Stimulated activated CD8-positive, alpha-beta memory T cell treated with anti-CD3 and anti-CD28 coated beads, Interleukin-15, amount 100 ng/mL, for 48 hours (primary cell): Measurements from ENCODE around the gene FEM1A.
"Not testable (repeated sequence)": the region's sequence is repeated elsewhere in the genome, so short reads cannot be mapped to it uniquely, and the experiment has no call there.

Experiments
- DNase-seq, 2 donors: peaks; one replicate each; pipeline ENCODE4 v3.0.0-alpha.2; 2020; ENCODE audit warnings: low read depth in 2 of 2

The FEM1A gene

DNA sequence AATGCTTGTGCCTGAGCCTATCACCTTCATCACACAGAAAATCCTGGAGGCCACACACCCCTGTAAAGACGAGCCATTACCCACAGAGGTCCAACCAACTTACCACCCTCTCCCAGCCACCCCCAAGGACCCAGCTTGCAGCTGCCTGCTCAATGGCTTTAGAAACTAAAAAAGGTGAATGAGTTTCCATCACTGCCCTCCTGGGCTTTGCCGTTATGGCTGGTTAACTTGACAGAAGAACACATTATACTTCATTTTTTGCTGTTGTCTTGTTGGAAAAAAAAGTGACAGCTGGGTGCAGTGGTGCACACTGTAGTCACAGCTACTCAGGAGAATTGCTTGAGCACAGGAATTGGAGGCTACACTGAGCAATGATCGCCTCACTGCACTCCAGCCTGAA lies 17.4 kb upstream of the FEM1A start:
- DNase-seq: no peak

DNA sequence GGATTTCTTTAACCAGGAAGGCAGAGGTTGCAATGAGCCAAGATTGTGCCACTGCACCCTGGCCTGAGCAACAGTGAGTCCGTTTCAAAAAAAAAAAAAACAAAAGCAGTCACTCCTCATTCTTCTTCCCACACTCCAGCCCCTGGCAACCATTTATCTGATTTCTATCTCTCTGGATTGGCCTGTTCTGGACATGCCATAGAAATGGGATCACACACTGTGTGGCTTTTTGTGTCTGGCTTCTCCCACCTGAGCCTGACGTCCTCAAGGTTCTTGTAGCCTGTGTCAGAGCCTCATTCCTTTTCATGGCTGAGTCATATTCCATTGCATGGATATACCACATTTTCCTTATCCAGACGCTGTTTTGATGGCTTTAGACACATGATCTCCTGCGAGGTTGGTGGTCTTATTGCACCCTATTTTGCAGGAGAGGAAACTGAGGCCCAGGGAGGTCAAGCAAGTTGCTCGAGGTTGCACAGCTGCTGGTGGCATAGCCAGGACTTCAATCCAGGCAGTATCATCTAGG lies 15.8 kb upstream of the FEM1A start:
- no peak for DNase-seq

DNA sequence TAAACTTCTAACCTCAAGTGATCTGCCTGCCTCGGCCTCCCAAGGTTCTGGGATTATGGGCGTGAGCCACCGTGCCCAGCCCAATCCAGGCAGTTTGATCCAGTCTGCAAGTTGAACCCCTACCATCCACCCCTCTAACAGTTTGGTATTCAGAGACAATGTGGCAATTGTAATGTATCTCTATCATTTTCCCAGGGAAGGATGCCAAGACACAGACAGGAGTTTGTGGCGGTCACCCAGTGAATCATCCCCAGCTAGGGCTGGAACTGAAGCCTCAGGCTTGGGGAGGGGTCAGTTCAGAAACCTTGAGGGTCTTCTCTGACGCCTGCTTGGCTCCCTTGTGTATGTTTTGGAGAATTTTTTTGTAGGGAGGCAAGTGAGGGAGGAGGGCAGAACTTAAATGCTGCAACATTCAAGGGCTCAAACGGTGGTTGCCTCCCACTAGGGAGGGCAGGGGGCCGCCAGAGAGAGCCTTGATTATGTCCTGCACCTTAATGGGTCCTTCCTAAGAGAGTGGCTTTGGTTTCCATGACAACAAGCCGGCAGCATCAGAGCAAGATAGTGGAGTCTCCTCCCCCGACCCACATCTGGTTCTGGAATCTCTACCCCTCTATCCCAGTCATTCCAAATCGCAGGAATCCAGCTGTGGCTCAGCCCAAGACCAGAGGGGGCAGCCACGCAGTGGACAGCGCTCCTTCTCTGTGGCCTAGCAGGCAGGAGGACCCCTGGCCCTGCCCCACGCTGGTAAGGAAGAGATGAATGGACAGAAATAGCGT lies 14.9 kb upstream of the FEM1A start:
- DNase-seq: no peak

DNA sequence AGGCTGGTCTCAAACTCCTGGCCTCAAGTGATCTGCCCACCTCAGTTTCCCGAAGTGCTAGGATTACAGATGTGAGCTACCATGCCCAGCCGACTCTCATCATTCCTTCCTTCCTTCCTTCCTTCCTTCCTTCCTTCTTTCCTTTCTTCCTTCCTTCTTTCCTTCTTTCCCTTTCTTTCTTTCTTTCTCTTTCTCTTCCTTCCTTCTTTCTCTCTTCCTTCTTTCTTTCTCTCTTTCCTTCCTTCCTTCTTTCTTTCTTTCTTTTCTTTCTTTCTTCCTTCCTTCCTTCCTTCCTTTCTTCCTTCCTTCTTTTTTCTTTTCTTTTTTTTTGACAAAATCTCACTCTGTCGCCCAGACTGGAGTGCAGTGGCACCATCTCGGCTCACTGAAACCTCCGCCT lies 13.4 kb upstream of the FEM1A start:
- DNase-seq: not testable (repeated sequence)

- DNase-seq: no peak
These were observed 10.7 kb upstream of the FEM1A start for GRCh38 chr19:4780860-4781259.

- no peak for DNase-seq
These were observed 9.7 kb upstream of the FEM1A start for GRCh38 chr19:4781801-4782200.

DNA sequence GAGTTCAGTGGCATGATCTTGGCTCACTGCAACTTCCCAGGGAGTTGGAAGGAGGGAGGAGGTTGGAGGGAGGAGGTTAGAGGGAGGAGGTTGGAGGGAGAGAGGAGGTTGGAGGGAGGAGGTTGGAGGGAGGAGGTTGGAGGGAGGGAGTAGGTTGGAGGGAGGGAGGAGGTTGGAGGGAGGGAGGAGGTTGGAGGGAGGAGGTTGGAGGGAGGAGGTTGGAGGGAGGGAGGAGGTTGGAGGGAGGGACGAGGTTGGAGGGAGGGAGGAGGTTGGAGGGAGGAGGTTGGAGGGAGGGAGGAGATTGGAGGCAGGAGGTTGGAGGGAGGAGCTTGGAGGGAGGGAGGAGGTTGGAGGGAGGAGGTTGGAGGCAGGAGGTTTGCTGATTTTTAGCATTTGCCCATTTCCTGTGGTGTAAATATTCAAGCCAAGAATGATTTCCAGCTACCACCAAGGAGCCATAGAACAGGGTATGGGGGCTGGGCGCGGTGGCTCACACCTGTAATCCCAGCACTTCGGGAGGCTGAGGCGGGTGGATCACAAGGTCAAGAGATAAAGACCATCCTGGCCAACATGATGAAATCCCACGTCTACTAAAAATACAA lies 5.0 kb upstream of the FEM1A start:
- not testable (repeated sequence) for DNase-seq

- DNase-seq: not testable (repeated sequence)
These were observed 708 bp downstream of the FEM1A start for GRCh38 chr19:4792019-4792865.

- not testable (repeated sequence) for DNase-seq
These were observed 1.3 kb downstream of the FEM1A start for GRCh38 chr19:4792866-4793195.

GRCh38 chr19:4793278-4793677 lies 1.7 kb downstream of the FEM1A start:
- not testable (repeated sequence) for DNase-seq

DNA sequence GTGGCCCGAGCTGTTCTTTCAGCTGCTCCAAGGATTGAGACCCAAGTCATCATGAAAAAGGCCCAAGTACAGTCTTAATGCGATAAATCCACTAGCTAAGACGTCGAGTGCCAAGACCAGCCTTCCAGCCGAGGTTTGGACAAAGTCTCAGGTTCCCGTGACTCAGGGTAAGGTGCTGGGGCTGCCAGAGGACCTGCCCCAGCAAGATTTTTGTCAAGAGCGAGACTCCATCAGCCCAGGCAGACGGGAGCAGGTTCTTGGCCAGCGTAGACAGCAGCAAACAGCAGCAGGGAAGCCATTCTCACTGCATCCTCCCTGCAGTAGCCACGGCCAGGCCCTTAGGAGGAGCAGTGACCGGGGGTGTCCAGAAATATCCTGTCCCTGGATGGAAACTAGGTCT lies 3.4 kb downstream of the FEM1A start:
- DNase-seq: no peak

DNA sequence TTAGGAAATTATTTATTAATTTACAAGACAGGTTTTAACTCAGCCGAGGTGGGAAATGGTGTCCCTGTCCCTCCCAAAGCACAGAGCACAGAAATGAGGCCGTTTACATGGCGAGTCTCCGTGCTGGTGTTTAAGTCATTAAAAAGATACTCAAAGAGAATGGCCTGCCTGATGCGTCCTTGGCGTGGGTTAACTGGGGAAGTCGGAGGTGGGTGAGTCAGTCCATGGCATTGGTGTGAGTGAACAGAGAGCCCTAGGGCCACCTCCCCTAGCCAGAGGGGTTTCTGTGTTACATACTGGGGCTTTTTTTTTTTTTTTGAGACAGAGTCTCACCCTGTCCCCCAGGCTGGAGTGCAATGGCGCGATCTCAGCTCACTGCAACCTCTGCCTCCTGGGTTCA lies 3.9 kb downstream of the FEM1A start:
- no peak for DNase-seq

GRCh38 chr19:4800591-4801081 lies 9.1 kb downstream of the FEM1A start:
- no peak for DNase-seq

- no peak for DNase-seq
These were observed 9.6 kb downstream of the FEM1A start for GRCh38 chr19:4801085-4801619.

DNA sequence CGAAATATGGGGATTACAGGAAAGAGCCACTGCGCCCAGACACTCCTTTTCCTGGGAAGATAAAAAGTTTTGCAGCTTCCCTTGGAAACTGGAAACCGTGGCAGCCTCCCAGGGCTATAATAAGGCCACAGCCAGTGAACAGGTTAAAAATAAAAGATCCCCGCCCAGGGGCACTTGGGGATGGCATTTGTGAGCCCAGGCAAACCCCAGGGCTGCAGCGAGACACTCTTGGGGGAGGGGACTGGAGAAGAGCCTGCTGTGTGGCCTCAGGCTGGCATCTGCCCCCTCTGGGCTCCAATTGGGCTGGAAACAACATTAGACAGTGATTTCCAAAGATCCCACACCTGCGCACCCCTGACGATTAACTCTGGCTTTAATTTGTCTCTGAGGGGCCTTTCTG lies 11.2 kb downstream of the FEM1A start:
- DNase-seq: no peak

GRCh38 chr19:4803736-4804695 lies 12.5 kb downstream of the FEM1A start:
- peak; percentile 47 to 48 for DNase-seq

DNA sequence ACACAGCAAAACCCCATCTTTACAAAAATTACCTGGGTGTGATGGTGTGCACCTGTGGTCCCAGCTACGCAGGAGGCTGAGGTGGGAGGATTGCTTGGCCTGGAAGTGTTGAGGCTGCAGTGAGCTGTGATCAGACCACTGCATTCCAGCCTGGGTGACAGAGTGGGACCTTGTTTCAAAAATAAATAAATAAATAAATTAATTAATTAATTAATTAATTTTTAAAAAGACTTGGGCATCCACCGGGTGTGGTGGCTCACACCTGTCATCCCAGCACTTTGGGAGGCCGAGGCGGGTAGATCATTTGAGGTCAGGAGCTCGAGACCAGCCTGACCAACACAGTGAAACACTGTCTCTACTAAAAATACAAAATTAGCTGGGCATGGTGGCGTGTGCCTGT lies 13.6 kb downstream of the FEM1A start:
- DNase-seq: not testable (repeated sequence)

DNA sequence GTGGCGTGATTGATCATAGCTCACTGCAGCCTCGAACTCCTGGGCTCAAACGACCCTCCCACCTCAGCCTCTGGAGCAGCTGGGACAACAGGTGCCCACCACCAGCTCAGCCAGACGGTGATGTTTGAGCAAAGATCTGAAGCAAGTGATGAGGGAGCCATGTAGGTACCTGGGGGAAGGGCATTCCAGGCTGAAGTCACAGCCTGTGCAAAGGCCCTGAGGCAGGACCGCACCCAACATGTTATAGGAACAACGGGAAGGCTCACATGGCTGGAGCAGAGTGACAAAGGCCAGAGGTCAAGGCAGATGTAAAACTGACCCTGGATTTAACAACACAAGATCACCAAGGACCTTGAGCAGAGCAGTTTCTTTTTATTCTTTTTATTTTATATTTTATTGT lies 14.8 kb downstream of the FEM1A start:
- no peak for DNase-seq

- DNase-seq: no peak
These were observed 15.7 kb downstream of the FEM1A start for GRCh38 chr19:4807188-4807587.

- DNase-seq: peak; percentile 74 to 76
These were observed 20.0 kb downstream of the FEM1A start for GRCh38 chr19:4811328-4812131.
